ENCODE measurements around the gene FAAH.

DNA sequence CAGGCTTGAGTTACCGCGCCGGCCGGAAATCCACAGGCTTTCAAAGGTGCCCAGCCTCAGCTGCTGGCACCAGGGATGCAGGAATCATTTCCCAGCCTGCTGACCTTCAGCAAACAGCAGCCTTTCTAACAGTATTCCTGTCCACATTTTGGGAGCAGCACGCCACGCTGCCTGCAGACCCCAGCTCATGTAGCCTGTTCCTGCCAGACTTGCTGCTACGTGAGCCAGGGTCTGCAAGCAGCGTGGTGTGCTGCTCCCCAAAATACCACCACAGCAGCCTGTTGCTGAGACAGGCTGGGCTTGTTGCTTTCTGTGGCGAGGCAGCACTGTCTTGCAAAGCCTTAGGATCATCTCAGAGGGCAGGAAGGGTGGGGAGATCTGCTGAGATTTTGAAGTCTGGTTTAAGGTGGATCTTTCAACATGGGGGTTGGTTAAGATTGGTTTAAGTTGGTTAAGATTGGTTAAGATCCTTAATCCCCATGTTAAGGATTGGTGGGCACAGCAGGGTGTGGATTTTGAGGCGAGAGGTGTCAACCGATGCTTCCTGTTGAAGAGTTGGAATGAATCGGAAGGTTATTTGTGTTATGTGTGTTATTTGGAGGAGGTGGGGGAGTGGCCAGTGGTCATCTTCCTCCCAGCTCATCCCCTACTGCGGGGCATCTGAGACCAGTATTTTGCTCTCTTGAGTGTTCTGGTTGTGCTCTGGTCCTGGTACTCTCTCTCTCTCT lies 12.9 kb downstream of the FAAH start:
- no peak for TF ChIP-seq POLR2A (IDR thresholded peaks at IDR 0.05; ENCODE audit: low read depth, low read length)
- TF ChIP-seq POLR2AphosphoS5 (IDR thresholded peaks at IDR 0.05; ENCODE audit: low read depth, low read length) = no peak
